Measurements from ENCODE around the gene NEK5. TPM values are rescaled to one million over a fixed set of nuclear protein-coding genes. Genes with fewer than 3 reads are reported as not detected.

NEK5 gene
- total RNA-seq, 1 experiment from 2014 or later = 0.39 TPM

DNA sequence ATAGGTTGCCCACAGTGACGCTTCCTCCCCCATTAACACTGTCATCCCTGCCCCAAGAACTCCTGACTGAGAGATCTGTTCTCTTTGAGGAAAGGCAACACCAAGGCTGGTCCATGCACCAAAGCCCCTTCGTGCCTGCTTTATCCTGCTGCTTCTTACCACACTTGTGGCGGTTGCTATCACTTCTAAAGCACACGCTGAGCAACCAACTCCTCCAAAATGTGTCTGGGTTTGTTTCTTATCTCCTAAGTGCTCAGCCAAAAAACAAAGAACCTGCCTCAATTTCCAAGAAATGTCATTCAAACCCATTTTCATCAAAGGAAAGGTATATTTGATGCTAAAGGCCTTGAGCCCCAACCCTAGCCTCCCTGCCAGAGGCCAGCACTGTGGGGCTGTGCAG is 132.2 kb downstream of the NEK5 start:
- Histone ChIP-seq H3K27me3 (replicated peaks; ENCODE audit: control insufficient read depth, insufficient read depth, low read length) (no peaks in the 10 kb centered on the region), H3K36me3 (ENCODE audit: control insufficient read depth, insufficient read depth, low read length) (no peaks in the 10 kb centered on the region), H3K4me3 (ENCODE audit: low read depth, low read length) (no peak overlapping the region), H3K9me3 (no peaks in the 10 kb centered on the region), H3K4me1 (peaks cover 58% of the 10 kb centered on the region)
- no peak overlapping the region for H3K4me3 Mint-ChIP-seq (ENCODE audit: unreplicated experiment)
- ChIA-PET CTCF (interaction anchor here (3.7 kb wide), 1 partner anchor 132 kb away, joined by 36 read pairs; the partner anchor contains the start of gene NEK5), POLR2A (interaction anchor here (3.2 kb wide), 1 partner anchor 18 kb away, joined by 14 read pairs; no protein-coding TSS in a partner anchor)
- TF ChIP-seq, protein P1, sequence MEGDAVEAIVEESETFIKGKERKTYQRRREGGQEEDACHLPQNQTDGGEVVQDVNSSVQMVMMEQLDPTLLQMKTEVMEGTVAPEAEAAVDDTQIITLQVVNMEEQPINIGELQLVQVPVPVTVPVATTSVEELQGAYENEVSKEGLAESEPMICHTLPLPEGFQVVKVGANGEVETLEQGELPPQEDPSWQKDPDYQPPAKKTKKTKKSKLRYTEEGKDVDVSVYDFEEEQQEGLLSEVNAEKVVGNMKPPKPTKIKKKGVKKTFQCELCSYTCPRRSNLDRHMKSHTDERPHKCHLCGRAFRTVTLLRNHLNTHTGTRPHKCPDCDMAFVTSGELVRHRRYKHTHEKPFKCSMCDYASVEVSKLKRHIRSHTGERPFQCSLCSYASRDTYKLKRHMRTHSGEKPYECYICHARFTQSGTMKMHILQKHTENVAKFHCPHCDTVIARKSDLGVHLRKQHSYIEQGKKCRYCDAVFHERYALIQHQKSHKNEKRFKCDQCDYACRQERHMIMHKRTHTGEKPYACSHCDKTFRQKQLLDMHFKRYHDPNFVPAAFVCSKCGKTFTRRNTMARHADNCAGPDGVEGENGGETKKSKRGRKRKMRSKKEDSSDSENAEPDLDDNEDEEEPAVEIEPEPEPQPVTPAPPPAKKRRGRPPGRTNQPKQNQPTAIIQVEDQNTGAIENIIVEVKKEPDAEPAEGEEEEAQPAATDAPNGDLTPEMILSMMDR (IDR thresholded peaks at IDR 0.05; ENCODE audit: insufficient read depth in 1 of 2, low read depth in 1 of 2, low read length in 1 of 2, severe bottlenecking in 1 of 2, unreplicated experiment in 1 of 2) = no peak
- no peak for DNase-seq
- H3K4me1 Mint-ChIP-seq (ENCODE audit: low read depth, unreplicated experiment) = peaks cover 52% of the 10 kb centered on the region
- no peak overlapping the region for H3K27ac Mint-ChIP-seq (ENCODE audit: unreplicated experiment)
- BruUV-seq (replicated peaks) = no TSS peak
- no peaks in the 10 kb centered on the region for H3K36me3 Mint-ChIP-seq (ENCODE audit: insufficient read depth, unreplicated experiment)
- no peaks in the 10 kb centered on the region for H3K27me3 Mint-ChIP-seq (ENCODE audit: insufficient read depth, unreplicated experiment)
- intact Hi-C loops (cut with micrococcal nuclease; ENCODE audit: unreplicated experiment) = loop anchor here (1.0 to 5.0 kb wide), 3 partner anchors 84 to 139 kb away; no protein-coding TSS in a partner anchor
- no peaks in the 10 kb centered on the region for H3K9me3 Mint-ChIP-seq (ENCODE audit: unreplicated experiment)

DNA sequence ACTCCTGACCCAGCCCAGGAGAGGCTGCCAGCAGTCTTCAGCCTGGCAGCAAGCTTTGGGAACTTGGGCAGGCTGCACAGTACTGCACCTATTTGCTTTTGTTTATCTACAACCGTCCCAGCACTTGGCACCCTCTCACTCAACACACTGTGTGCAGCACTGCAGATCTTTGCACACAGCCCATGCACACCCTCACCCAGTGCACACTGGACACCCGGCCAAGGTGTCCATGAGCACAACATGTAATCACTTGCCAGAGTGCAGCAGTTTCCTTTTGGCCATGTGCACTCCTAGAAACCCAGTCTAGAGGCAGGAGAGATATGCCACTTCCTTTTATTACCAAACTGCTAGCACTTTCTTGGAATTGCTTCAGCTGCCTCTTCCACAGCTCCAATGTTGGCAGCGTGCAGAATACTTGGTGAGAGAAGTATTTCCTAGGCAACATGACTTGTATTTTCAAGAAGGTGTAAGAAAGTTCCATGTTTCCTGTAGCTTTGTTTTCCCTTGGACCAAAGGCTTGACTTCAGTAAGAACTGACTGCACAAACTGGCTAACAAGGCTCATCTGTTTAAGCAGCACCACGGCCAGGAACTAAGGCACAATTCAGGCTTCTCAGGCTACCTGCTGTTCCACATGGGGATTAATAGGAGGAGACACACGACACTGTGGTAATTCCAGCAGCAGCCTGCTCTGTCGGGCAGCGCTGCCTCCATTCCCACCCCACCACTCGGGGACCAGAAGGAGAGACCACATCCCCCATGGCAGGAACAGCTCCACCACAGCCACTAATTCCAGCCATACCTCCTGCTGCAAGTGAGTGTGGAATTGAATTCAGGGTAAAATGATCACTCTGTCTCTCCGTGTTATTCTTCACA is 133.0 kb downstream of the NEK5 start:
- no TSS peak for BruUV-seq (replicated peaks)
- Mint-ChIP-seq H3K4me1 (ENCODE audit: low read depth, unreplicated experiment) (peaks cover 44% of the 10 kb centered on the region), H3K36me3 (ENCODE audit: insufficient read depth, unreplicated experiment) (no peaks in the 10 kb centered on the region), H3K27me3 (ENCODE audit: insufficient read depth, unreplicated experiment) (no peaks in the 10 kb centered on the region), H3K4me3 (ENCODE audit: unreplicated experiment) (no peak overlapping the region), H3K9me3 (ENCODE audit: unreplicated experiment) (no peaks in the 10 kb centered on the region), H3K27ac (ENCODE audit: unreplicated experiment) (no peak overlapping the region)
- POLR2A ChIA-PET = no interaction called here
- no peaks in the 10 kb centered on the region for H3K36me3 ChIP-seq (ENCODE audit: control insufficient read depth, insufficient read depth, low read length)
- TF ChIP-seq, protein P1 (IDR thresholded peaks at IDR 0.05; ENCODE audit: insufficient read depth in 1 of 2, low read depth in 1 of 2, low read length in 1 of 2, severe bottlenecking in 1 of 2, unreplicated experiment in 1 of 2) = no peak
- no peaks in the 10 kb centered on the region for H3K27me3 ChIP-seq (replicated peaks; ENCODE audit: control insufficient read depth, insufficient read depth, low read length)
- intact Hi-C loops (cut with micrococcal nuclease; ENCODE audit: unreplicated experiment) = loop anchor here (5.0 kb wide), 2 partner anchors 84 to 139 kb away; no protein-coding TSS in a partner anchor
- peaks cover 51% of the 10 kb centered on the region for H3K4me1 ChIP-seq
- CTCF ChIA-PET = interaction anchor here (0.6 kb wide), 1 partner anchor 103 kb away, joined by 3 read pairs; no protein-coding TSS in a partner anchor
- no peaks in the 10 kb centered on the region for H3K9me3 ChIP-seq
- H3K4me3 ChIP-seq (ENCODE audit: low read depth, low read length) = no peak overlapping the region
- DNase-seq = no peak

DNA sequence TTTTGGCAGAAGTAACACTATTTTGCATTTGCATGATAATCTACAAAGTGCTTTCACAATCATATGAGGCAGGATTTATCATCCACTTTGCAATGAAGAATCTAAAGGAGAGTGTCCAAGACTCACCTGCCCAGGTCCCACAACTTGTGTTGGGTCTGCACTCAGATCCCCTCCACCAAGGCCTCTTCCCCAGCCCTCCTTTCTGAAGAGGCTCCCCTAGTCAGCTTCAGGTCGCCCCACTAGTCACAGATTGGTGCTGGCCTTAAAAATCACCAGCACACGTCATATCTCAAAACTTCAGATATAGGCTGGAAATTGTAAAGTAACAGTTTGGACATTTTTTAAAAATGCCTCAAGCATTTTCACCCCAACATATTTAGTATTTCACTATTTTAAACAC is 135.2 kb downstream of the NEK5 start:
- no peaks in the 10 kb centered on the region for H3K36me3 ChIP-seq (ENCODE audit: control insufficient read depth, insufficient read depth, low read length)
- intact Hi-C loops (cut with micrococcal nuclease; ENCODE audit: unreplicated experiment) = no loop called here
- DNase-seq = no peak
- H3K4me3 ChIP-seq (ENCODE audit: low read depth, low read length) = no peak overlapping the region
- H3K9me3 Mint-ChIP-seq (ENCODE audit: unreplicated experiment) = no peaks in the 10 kb centered on the region
- no peaks in the 10 kb centered on the region for H3K36me3 Mint-ChIP-seq (ENCODE audit: insufficient read depth, unreplicated experiment)
- TF ChIP-seq, protein P1 (IDR thresholded peaks at IDR 0.05; ENCODE audit: insufficient read depth in 1 of 2, low read depth in 1 of 2, low read length in 1 of 2, severe bottlenecking in 1 of 2, unreplicated experiment in 1 of 2) = no peak
- peaks cover 23% of the 10 kb centered on the region for H3K4me1 Mint-ChIP-seq (ENCODE audit: low read depth, unreplicated experiment)
- ChIA-PET POLR2A (no interaction called here), CTCF (no interaction called here)
- H3K4me1 ChIP-seq = peaks cover 38% of the 10 kb centered on the region
- H3K4me3 Mint-ChIP-seq (ENCODE audit: unreplicated experiment) = no peak overlapping the region
- H3K9me3 ChIP-seq = no peaks in the 10 kb centered on the region
- no peak overlapping the region for H3K27ac Mint-ChIP-seq (ENCODE audit: unreplicated experiment)
- no TSS peak for BruUV-seq (replicated peaks)
- no peaks in the 10 kb centered on the region for H3K27me3 Mint-ChIP-seq (ENCODE audit: insufficient read depth, unreplicated experiment)
- H3K27me3 ChIP-seq (replicated peaks; ENCODE audit: control insufficient read depth, insufficient read depth, low read length) = no peaks in the 10 kb centered on the region
